Measurements from ENCODE around the gene UBE2O.

Gene UBE2O

GRCh38 chr17:76414334-76415295 lies 38.3 kb downstream of the UBE2O start:
- DNase-seq (ENCODE audit: low read depth in 2 of 2) = no peak

DNA sequence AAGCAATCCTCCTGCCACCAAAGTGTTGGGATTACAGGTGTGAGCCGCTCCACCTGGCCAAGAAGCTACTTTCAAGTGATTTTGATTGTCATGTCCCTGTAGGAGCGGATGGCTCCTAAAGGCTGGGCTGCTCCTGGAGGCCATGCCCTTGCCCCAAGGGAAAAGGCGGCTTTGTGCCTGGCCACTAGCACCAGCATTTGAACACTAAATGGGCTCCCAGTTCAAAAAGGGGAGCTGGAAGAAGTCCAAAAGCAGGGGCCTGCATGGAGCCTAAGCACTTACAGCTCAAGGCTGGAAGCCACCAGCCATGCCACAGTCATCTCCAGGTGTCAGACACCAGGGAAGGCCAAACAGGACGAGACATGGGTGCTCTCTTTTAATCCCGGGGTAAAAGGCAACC lies 41.7 kb downstream of the UBE2O start:
- no peak for DNase-seq (ENCODE audit: low read depth in 2 of 2)

GRCh38 chr17:76410328-76410965 lies 42.5 kb downstream of the UBE2O start:
- DNase-seq (ENCODE audit: low read depth in 2 of 2) = no peak

- DNase-seq (ENCODE audit: low read depth in 2 of 2) = peak; percentile 60 to 63
Measured at GRCh38 chr17:76408037-76408849, 44.7 kb downstream of the UBE2O start.

DNA sequence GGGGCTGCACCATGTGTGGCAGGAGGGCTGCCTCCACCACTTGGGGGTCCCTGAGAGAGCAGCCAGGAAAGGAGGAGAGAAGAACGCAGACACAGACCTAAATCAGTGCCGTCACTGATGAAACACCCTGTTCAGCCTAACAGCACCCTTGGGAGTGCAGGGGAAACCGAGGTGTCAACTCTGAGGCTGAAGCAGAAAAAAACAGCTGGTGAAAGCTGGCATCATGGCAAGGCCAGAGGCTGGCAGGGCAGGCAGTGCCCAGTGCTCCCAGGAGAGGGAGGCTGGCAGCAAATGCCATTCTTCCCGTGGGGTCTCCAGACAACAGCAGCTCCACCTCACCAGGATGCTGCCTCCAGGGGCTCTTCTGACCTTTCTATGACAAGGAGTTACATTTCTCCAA lies 45.4 kb downstream of the UBE2O start:
- no peak for DNase-seq (ENCODE audit: low read depth in 2 of 2)

- no peak for DNase-seq (ENCODE audit: low read depth in 2 of 2)
Measured at GRCh38 chr17:76405967-76406647, 46.8 kb downstream of the UBE2O start.

DNA sequence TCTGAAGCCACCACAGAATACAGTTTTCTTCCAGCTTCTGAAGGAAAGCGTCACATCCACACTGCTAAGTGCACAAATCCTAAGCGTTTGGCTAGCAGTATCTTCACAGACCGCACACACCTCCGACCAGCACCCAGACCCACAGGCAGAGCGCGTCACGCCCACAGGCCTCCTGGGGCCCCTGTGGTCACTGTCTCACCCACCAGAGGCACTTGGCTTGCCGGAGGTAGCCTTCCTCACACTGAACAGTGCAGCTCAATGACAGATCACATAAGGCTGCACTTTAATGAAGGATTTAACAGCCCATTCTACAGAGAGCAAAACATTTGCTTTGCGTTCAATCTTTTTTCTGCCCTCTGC lies 47.4 kb downstream of the UBE2O start:
- DNase-seq (ENCODE audit: low read depth in 2 of 2) = no peak

- DNase-seq (ENCODE audit: low read depth in 2 of 2) = no peak
Measured at GRCh38 chr17:76404976-76405563, 47.9 kb downstream of the UBE2O start.

GRCh38 chr17:76404256-76404655 lies 48.7 kb downstream of the UBE2O start:
- no peak for DNase-seq (ENCODE audit: low read depth in 2 of 2)

GRCh38 chr17:76402711-76403110 lies 50.2 kb downstream of the UBE2O start:
- DNase-seq (ENCODE audit: low read depth in 2 of 2) = no peak

GRCh38 chr17:76399175-76400172 lies 53.5 kb downstream of the UBE2O start:
- no peak for DNase-seq (ENCODE audit: low read depth in 2 of 2)

- no peak for DNase-seq (ENCODE audit: low read depth in 2 of 2)
Measured at GRCh38 chr17:76398523-76399174, 54.3 kb downstream of the UBE2O start.

GRCh38 chr17:76397687-76398522 lies 55.0 kb downstream of the UBE2O start:
- peak; percentile 84 to 86 for DNase-seq (ENCODE audit: low read depth in 2 of 2)

- no peak for DNase-seq (ENCODE audit: low read depth in 2 of 2)
Measured at GRCh38 chr17:76397184-76397583, 55.8 kb downstream of the UBE2O start.

DNA sequence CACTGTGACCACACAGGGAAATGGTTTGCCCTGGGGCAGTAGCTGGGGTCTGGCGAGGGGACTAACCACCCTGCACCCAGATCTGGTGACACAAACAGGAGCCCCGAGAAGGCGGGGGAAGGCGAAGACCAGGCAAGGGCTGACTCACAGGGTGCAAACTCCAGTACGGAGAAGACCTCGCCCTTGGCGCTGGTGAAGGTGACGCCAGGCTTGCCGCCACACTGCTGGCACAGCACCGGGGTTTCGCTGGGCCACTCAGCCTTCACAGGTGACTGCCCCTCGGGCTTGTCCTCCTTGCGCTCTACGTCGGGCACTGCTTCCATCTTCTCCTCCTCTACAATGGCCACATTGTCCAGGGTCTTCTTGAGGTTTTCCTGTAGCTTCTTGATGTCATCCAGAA lies 57.0 kb downstream of the UBE2O start:
- DNase-seq (ENCODE audit: low read depth in 2 of 2) = no peak

- no peak for DNase-seq (ENCODE audit: low read depth in 2 of 2)
Measured at GRCh38 chr17:76394166-76394565, 58.8 kb downstream of the UBE2O start.

DNA sequence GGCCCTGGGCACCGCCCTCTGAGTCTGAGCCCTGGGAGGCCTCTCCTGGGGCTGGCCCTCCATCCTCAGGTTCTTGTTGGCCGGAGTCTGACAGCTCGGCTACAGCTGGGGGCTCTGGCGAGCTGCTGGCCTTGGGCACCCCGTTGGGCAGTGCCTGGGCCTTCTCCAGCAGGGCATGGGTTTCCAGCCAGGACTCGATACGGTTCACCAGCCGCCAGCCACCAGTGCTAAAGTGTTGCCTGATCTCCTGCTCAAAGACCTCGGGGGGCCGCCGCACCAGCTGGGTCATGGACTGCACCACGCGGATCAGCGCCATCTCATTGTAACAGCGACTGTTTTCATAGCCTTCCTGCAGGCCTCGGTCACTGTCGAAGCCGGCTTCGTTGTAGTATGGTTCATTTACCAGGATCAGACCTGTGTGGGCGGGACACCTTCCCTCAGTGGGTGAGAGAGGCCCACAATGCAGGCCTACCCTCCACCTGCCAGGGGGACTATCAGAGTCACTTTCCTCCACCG lies 61.7 kb downstream of the UBE2O start:
- no peak for DNase-seq (ENCODE audit: low read depth in 2 of 2)

DNA sequence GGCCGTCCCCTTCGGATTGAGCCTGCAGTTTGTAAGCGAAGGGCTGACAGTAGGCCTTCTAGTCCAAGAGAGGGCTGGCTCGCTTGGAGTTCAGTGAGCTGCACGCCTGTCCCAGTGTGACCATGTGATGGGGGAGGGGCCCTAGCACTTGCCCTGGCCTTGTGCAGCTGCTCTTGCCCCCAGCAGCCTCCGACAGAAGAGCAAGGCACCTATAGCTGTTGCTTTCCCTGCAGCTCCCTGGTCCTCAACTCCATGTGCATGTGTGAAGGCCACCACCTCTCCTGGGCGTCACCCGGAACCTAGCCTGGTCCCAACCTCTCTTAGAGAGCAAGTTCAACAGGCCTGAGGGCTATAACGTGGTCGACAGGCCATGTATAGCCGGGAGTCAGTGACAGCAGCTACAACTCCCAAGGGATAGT lies 62.9 kb downstream of the UBE2O start:
- no peak for DNase-seq (ENCODE audit: low read depth in 2 of 2)
